ENCODE data around the gene CHST11. TPM values are rescaled to one million over a fixed set of nuclear protein-coding genes. Genes with fewer than 3 reads are reported as not detected.

CHST11 gene
- total and polyA plus RNA-seq, 2 of the 4 experiments (the other 2 are of a cell fraction): 1.4 to 2.7 TPM

- H3K9ac ChIP-seq (ENCODE audit: low read depth, low read length): no peak overlapping the region
- WGBS, 2 experiments (ENCODE audit: extremely low coverage in 2 of 2, insufficient read length in 1 of 2): 93% methylated on average over 3 of the region's 8 CpGs; no CpG with 5 or more reads in 1 of the 2 experiments
These were observed 133.3 kb downstream of the CHST11 start for GRCh38 chr12:104590022-104590421.

More at GRCh38 chr12:104590022-104590421, 133.3 kb downstream of the CHST11 start:
- no peaks in the 10 kb centered on the region for H3K36me3 ChIP-seq (ENCODE audit: control insufficient read depth, insufficient read depth, low read length)
- H2AK9ac ChIP-seq (replicated peaks; ENCODE audit: low read depth, low read length, poor library complexity): no peak overlapping the region
- DNase-seq (no peak), ATAC-seq (ENCODE audit: low read depth) (no peak)
- H2AFZ ChIP-seq (replicated peaks; ENCODE audit: low read length, poor library complexity): no peak overlapping the region
- no peak overlapping the region for H2BK20ac ChIP-seq (ENCODE audit: low read depth, low read length)
- no TSS peak for BruUV-seq (replicated peaks)
- H2BK5ac ChIP-seq (ENCODE audit: low read depth, low read length, poor library complexity, severe bottlenecking): no peak overlapping the region
- intact Hi-C loops (cut with micrococcal nuclease) (no loop called here), in situ Hi-C loops (cut with MboI; ENCODE audit: low sequenced_read_pairs) (no loop called here), dilution Hi-C loops (cut with HindIII; ENCODE audit: low sequenced_read_pairs, unreplicated experiment) (no loop called here)
- no peak overlapping the region for H3K27ac ChIP-seq (ENCODE audit: insufficient read depth, low read length)
- peaks cover 7% of the 10 kb centered on the region for H3K9me1 ChIP-seq (ENCODE audit: insufficient read depth, low read length)
- H3K14ac ChIP-seq (replicated peaks; ENCODE audit: low read depth, low read length): no peak overlapping the region
- no peak overlapping the region for H2BK15ac ChIP-seq (ENCODE audit: low read depth, low read length)
- H3K4me3 ChIP-seq (ENCODE audit: insufficient read depth, low read depth, low read length): no peak overlapping the region
- H4K5ac ChIP-seq (ENCODE audit: low read depth, low read length): no peak overlapping the region
- H3K27me3 ChIP-seq (ENCODE audit: control insufficient read depth, insufficient read depth, low read length): no peaks in the 10 kb centered on the region
- no peak overlapping the region for H3K56ac ChIP-seq (ENCODE audit: extremely low read depth, insufficient read depth, low read length)
- no peak overlapping the region for H4K8ac ChIP-seq (ENCODE audit: low read depth in 2 of 2, low read length in 2 of 2)
- no peak overlapping the region for H2BK120ac ChIP-seq (ENCODE audit: low read depth, low read length)
- no peak overlapping the region for H2AK5ac ChIP-seq (ENCODE audit: low read depth, low read length)
- POLR2A ChIA-PET (ENCODE audit: unreplicated experiment): no interaction called here
- TF ChIP-seq FOS (IDR thresholded peaks at IDR 0.05; ENCODE audit: low read depth, low read length) (no peak), RCOR1 (IDR thresholded peaks at IDR 0.05; ENCODE audit: insufficient replicate concordance, low read length) (no peak), SMC3 (IDR thresholded peaks at IDR 0.05; ENCODE audit: low read depth, low read length) (no peak), CEBPB (IDR thresholded peaks at IDR 0.05; ENCODE audit: low read depth, low read length) (no peak), RAD21 (IDR thresholded peaks at IDR 0.05; ENCODE audit: low read length) (no peak), POLR2A (IDR thresholded peaks at IDR 0.05; ENCODE audit: low read depth, low read length) (no peak), RFX5 (IDR thresholded peaks at IDR 0.05; ENCODE audit: low read depth, low read length) (no peak), NFE2L2 (IDR thresholded peaks at IDR 0.05; ENCODE audit: low read depth, low read length) (no peak), BHLHE40 (IDR thresholded peaks at IDR 0.05; ENCODE audit: low read depth, low read length) (no peak), USF2 (IDR thresholded peaks at IDR 0.05; ENCODE audit: low read depth, low read length) (no peak), ELK1 (IDR thresholded peaks at IDR 0.05; ENCODE audit: borderline replicate concordance, low read depth, low read length) (no peak), MAZ (IDR thresholded peaks at IDR 0.05; ENCODE audit: borderline replicate concordance, low read depth, low read length) (no peak), MAFK (IDR thresholded peaks at IDR 0.05; ENCODE audit: low read depth, low read length) (no peak), CTCF (conservative IDR thresholded peaks at IDR 0.05; ENCODE audit: low read depth, low read length) (no peak), MXI1 (IDR thresholded peaks at IDR 0.05; ENCODE audit: borderline replicate concordance, low read depth, low read length) (no peak), CHD1 (IDR thresholded peaks at IDR 0.05; ENCODE audit: low read depth, low read length) (no peak)
- no peak overlapping the region for H4K91ac ChIP-seq (ENCODE audit: insufficient read depth, low read depth, low read length)
- no peaks in the 10 kb centered on the region for H3K9me3 ChIP-seq (ENCODE audit: control insufficient read depth, insufficient read depth, low read length)
- H3K4me2 ChIP-seq (ENCODE audit: low read depth, low read length): no peak overlapping the region
- no peak overlapping the region for H3K23ac ChIP-seq (ENCODE audit: low read depth, low read length)
- H4K20me1 ChIP-seq (ENCODE audit: insufficient read depth, low read length): no peaks in the 10 kb centered on the region
- H3K4me1 ChIP-seq (ENCODE audit: control insufficient read depth, insufficient read depth, low read length): peaks cover 2% of the 10 kb centered on the region; the same call in 1 of the 2 replicates
- H3K18ac ChIP-seq (ENCODE audit: low read depth, low read length): no peak overlapping the region
- no peaks in the 10 kb centered on the region for H3K79me1 ChIP-seq (ENCODE audit: low read depth in 1 of 2, low read length in 2 of 2)
- H3K4ac ChIP-seq (ENCODE audit: low read depth, low read length): no peak overlapping the region
- CTCF ChIA-PET: no interaction called here
